ENCODE results near the gene PCDHA9.
"Not testable (repeated sequence)": the region's sequence is repeated elsewhere in the genome, so short reads cannot be mapped to it uniquely, and the experiment has no call there.

Gene PCDHA9

DNA sequence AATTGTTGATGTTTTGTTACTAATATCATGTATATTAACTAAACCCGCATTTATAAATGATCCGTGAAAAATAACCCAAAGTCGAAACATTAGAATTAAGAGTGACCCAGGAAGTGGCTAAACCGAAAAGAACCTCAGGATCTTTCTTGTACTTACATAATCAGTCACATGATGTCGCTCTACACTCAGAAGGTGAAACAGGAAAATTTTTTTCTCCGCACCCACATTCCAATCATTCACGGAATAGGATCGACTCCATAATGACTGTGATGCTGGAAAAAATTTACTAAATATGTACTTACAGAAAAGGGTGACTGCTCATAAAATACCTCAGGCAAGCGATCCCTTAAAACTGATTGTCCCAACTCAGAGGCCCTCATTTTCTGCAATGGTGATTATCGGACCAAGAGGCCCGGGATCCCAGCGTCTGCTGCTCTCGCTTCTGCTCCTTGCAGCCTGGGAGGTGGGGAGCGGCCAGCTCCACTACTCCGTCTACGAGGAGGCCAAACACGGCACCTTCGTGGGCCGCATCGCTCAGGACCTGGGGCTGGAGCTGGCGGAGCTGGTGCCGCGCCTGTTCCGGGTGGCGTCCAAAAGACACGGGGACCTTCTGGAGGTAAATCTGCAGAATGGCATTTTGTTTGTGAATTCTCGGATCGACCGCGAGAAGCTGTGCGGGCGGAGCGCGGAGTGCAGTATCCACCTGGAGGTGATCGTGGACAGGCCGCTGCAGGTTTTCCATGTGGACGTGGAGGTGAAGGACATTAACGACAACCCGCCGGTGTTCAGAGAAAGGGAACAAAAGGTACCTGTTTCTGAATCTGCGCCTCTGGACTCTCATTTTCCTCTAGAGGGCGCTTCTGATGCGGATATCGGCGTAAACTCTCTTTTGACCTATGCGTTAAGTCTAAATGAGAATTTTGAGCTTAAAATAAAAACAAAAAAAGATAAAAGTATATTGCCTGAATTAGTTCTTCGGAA, 27.2 kb downstream of the PCDHA9 start, which contains the start of gene PCDHA12:
Gene PCDHA12, plus strand, starts transcription at position 224 of the 981 bp plus-strand sequence. Its CDS starts 165 bp downstream, at position 389.
- DNase-seq (ENCODE audit: low spot score): no peak

DNA sequence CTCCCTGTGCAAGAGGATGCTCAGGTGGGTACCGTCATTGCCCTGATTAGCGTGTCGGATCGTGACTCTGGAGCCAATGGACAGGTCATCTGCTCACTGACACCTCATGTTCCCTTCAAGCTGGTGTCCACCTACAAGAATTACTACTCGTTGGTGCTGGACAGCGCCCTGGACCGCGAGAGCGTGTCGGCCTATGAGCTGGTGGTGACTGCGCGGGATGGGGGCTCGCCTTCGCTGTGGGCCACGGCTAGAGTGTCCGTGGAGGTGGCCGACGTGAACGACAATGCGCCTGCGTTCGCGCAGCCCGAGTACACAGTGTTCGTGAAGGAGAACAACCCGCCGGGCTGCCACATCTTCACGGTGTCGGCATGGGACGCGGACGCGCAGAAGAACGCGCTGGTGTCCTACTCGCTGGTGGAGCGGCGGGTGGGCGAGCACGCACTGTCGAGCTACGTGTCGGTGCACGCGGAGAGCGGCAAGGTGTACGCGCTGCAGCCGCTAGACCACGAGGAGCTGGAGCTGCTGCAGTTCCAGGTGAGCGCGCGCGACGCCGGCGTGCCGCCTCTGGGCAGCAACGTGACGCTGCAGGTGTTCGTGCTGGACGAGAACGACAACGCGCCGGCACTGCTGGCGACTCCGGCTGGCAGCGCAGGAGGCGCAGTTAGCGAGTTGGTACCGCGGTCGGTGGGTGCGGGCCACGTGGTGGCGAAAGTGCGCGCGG, 28.5 kb downstream of the PCDHA9 start:
- not testable (repeated sequence) for DNase-seq (ENCODE audit: low spot score)

DNA sequence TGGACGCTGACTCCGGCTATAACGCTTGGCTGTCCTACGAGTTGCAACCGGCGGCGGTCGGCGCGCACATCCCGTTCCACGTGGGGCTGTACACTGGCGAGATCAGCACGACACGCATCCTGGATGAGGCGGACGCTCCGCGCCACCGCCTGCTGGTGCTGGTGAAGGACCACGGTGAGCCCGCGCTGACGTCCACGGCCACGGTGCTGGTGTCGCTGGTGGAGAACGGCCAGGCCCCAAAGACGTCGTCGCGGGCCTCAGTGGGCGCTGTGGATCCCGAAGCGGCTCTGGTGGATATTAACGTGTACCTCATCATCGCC, 29.0 kb downstream of the PCDHA9 start:
- no peak for DNase-seq (ENCODE audit: low spot score)

GRCh38 chr5:140881889-140882590, 33.9 kb downstream of the PCDHA9 start, which contains the start of gene PCDHA13:
TSS of gene PCDHA13 (plus strand) at chr5:140882124. CDS start at chr5:140882269, 145 bp downstream.
- DNase-seq (ENCODE audit: low spot score): no peak

- DNase-seq (ENCODE audit: low spot score): peak; percentile 15
Measured at GRCh38 chr5:140882591-140882899, 34.4 kb downstream of the PCDHA9 start.

DNA sequence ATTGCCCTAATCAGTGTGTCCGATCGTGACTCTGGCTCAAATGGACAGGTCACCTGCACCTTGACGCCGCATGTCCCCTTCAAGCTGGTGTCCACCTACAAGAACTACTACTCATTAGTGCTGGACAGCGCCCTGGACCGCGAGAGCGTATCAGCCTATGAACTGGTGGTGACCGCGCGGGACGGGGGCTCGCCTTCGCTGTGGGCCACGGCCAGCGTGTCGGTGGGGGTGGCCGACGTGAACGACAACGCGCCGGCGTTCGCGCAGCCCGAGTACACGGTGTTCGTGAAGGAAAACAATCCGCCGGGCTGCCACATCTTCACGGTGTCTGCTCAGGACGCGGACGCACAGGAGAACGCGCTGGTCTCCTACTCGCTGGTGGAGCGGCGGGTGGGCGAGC, 35.2 kb downstream of the PCDHA9 start:
- no peak for DNase-seq (ENCODE audit: low spot score)

- DNase-seq (ENCODE audit: low spot score): no peak
Measured at GRCh38 chr5:140883927-140884697, 35.9 kb downstream of the PCDHA9 start.
